ENCODE measurements around the gene SEMA3C.

SEMA3C gene

GRCh38 chr7:80823057-80823456 is 95.8 kb downstream of the SEMA3C start:
- no peak for DNase-seq (ENCODE audit: low spot score)

- no peak for DNase-seq (ENCODE audit: low spot score)
Measured at GRCh38 chr7:80821771-80822319, 97.0 kb downstream of the SEMA3C start.

GRCh38 chr7:80819503-80819902 is 99.3 kb downstream of the SEMA3C start:
- DNase-seq (ENCODE audit: low spot score): no peak

GRCh38 chr7:80818181-80818580 is 100.7 kb downstream of the SEMA3C start:
- no peak for DNase-seq (ENCODE audit: low spot score)

GRCh38 chr7:80816806-80817205 is 102.0 kb downstream of the SEMA3C start:
- DNase-seq (ENCODE audit: low spot score): no peak

GRCh38 chr7:80815733-80816132 is 103.1 kb downstream of the SEMA3C start:
- no peak for DNase-seq (ENCODE audit: low spot score)

- DNase-seq (ENCODE audit: low spot score): no peak
Measured at GRCh38 chr7:80809545-80809944, 109.3 kb downstream of the SEMA3C start.

GRCh38 chr7:80807166-80807900 is 111.5 kb downstream of the SEMA3C start:
- no peak for DNase-seq (ENCODE audit: low spot score)

- DNase-seq (ENCODE audit: low spot score): no peak
Measured at GRCh38 chr7:80806663-80807062, 112.2 kb downstream of the SEMA3C start.

- no peak for DNase-seq (ENCODE audit: low spot score)
Measured at GRCh38 chr7:80804589-80804988, 114.3 kb downstream of the SEMA3C start.

GRCh38 chr7:80802527-80802926 is 116.3 kb downstream of the SEMA3C start:
- DNase-seq (ENCODE audit: low spot score): no peak

GRCh38 chr7:80794631-80795573 is 123.9 kb downstream of the SEMA3C start:
- no peak for DNase-seq (ENCODE audit: low spot score)

GRCh38 chr7:80791509-80791929 is 127.3 kb downstream of the SEMA3C start:
- DNase-seq (ENCODE audit: low spot score): no peak

- no peak for DNase-seq (ENCODE audit: low spot score)
Measured at GRCh38 chr7:80790877-80791276, 128.0 kb downstream of the SEMA3C start.

GRCh38 chr7:80787721-80788120 is 131.1 kb downstream of the SEMA3C start:
- no peak for DNase-seq (ENCODE audit: low spot score)

- DNase-seq (ENCODE audit: low spot score): no peak
Measured at GRCh38 chr7:80785961-80786536, 132.8 kb downstream of the SEMA3C start.

GRCh38 chr7:80785276-80785675 is 133.6 kb downstream of the SEMA3C start:
- no peak for DNase-seq (ENCODE audit: low spot score)

GRCh38 chr7:80783678-80784327 is 135.0 kb downstream of the SEMA3C start:
- DNase-seq (ENCODE audit: low spot score): peak; percentile 0

- DNase-seq (ENCODE audit: low spot score): no peak
Measured at GRCh38 chr7:80783186-80783677, 135.6 kb downstream of the SEMA3C start.

- DNase-seq (ENCODE audit: low spot score): no peak
Measured at GRCh38 chr7:80781561-80781979, 137.3 kb downstream of the SEMA3C start.

GRCh38 chr7:80781146-80781545 is 137.7 kb downstream of the SEMA3C start:
- DNase-seq (ENCODE audit: low spot score): no peak

GRCh38 chr7:80779456-80779855 is 139.4 kb downstream of the SEMA3C start:
- DNase-seq (ENCODE audit: low spot score): peak; percentile 4
